H9 (cell line): ENCODE data around the gene ARPP21. TPM values are rescaled to one million over a fixed set of nuclear protein-coding genes. Genes with fewer than 3 reads are reported as not detected.

ENCODE experiments used
- DNase-seq: peaks from one replicate; pipeline ENCODE4 v3.0.0-alpha.2; 2017
- H2AFZ ChIP-seq: one replicate; pipeline ENCODE4 v1.6.1; 2013; ENCODE audit warnings: mild to moderate bottlenecking, low read length, control low read depth, moderate library complexity
- H2AK5ac ChIP-seq: 2 replicates; pipeline ENCODE4 v1.6.1; 2013; ENCODE audit warnings: low read length, control low read depth, mixed read lengths; ENCODE audit not compliant: insufficient read length
- H2BK120ac ChIP-seq: one replicate; pipeline ENCODE4 v1.6.1; 2013; ENCODE audit warnings: low read depth, mild to moderate bottlenecking, low read length, control low read depth, inconsistent platforms; ENCODE audit not compliant: poor library complexity, severe bottlenecking
- H2BK12ac ChIP-seq: 2 replicates; pipeline ENCODE4 v1.6.1; 2013; ENCODE audit warnings: low read length, control low read depth, mixed read lengths, low read depth; ENCODE audit not compliant: insufficient read length
- H2BK15ac ChIP-seq: 2 replicates; pipeline ENCODE4 v1.6.1; 2013; ENCODE audit warnings: low read depth, low read length, control low read depth
- H2BK20ac ChIP-seq: one replicate; pipeline ENCODE4 v1.6.1; 2013; ENCODE audit warnings: low read depth, mild to moderate bottlenecking, low read length, control low read depth, inconsistent platforms; ENCODE audit not compliant: poor library complexity, severe bottlenecking
- H2BK5ac ChIP-seq: 2 replicates; pipeline ENCODE4 v1.6.1; 2013; ENCODE audit warnings: low read length, control low read depth, mixed read lengths; ENCODE audit not compliant: insufficient read length
- H3K14ac ChIP-seq: 2 replicates; pipeline ENCODE4 v1.6.1; 2013; ENCODE audit warnings: low read length, control low read depth; ENCODE audit not compliant: insufficient read depth
- H3K18ac ChIP-seq: 2 replicates; pipeline ENCODE4 v1.6.1; 2013; ENCODE audit warnings: low read depth, mild to moderate bottlenecking, mixed read lengths, low read length, control low read depth; ENCODE audit not compliant: insufficient read length
- H3K23ac ChIP-seq: 2 replicates; pipeline ENCODE4 v1.6.1; 2013; ENCODE audit warnings: low read length, control low read depth, mixed read lengths, low read depth; ENCODE audit not compliant: insufficient read length
- H3K23me2 ChIP-seq: 2 replicates; pipeline ENCODE4 v1.6.1; 2013; ENCODE audit warnings: low read depth, mild to moderate bottlenecking, mixed read lengths, low read length, control low read depth; ENCODE audit not compliant: insufficient read length, poor library complexity, severe bottlenecking
- H3K27ac ChIP-seq: 2 replicates; pipeline ENCODE4 v1.5.1; 2013; ENCODE audit warnings: low read length, control low read depth, mixed read lengths, low read depth; ENCODE audit not compliant: insufficient read length
- H3K27me3 ChIP-seq: 2 replicates; pipeline ENCODE4 v1.6.1; 2013; ENCODE audit warnings: low read length, control low read depth, inconsistent platforms; ENCODE audit not compliant: insufficient read depth
- H3K4ac ChIP-seq: 2 replicates; pipeline ENCODE4 v1.6.1; 2013; ENCODE audit warnings: low read depth, mild to moderate bottlenecking, control low read depth, inconsistent platforms, low read length, moderate library complexity
- H3K4me1 ChIP-seq: 2 replicates; pipeline ENCODE4 v1.6.1; 2013; ENCODE audit warnings: low read length, control low read depth, inconsistent platforms; ENCODE audit not compliant: insufficient read depth
- H3K4me2 ChIP-seq: 2 replicates; pipeline ENCODE4 v1.6.1; 2013; ENCODE audit warnings: low read length, control low read depth, mixed read lengths; ENCODE audit not compliant: insufficient read length, insufficient read depth
- H3K56ac ChIP-seq: 2 replicates; pipeline ENCODE4 v1.6.1; 2013; ENCODE audit warnings: low read depth, mild to moderate bottlenecking, mixed read lengths, low read length, control low read depth; ENCODE audit not compliant: insufficient read length
- H3K79me1 ChIP-seq: 2 replicates; pipeline ENCODE4 v1.6.1; 2013; ENCODE audit warnings: low read depth, mild to moderate bottlenecking, moderate library complexity, low read length, control low read depth, inconsistent platforms; ENCODE audit not compliant: insufficient read depth, poor library complexity, severe bottlenecking
- H3K79me2 ChIP-seq: 2 replicates; pipeline ENCODE4 v1.6.1; 2013; ENCODE audit warnings: low read length, control low read depth, inconsistent platforms; ENCODE audit not compliant: insufficient read depth
- H3K9ac ChIP-seq: 2 replicates; pipeline ENCODE4 v1.6.1; 2013; ENCODE audit warnings: low read length, control low read depth, mixed read lengths; ENCODE audit not compliant: insufficient read length; ENCODE audit errors: extremely low read depth
- H3K9me3 ChIP-seq: one replicate; pipeline ENCODE4 v1.6.1; 2013; ENCODE audit warnings: low read depth, low read length, inconsistent platforms; ENCODE audit not compliant: control insufficient read depth
- H3T11ph ChIP-seq: one replicate; pipeline ENCODE4 v1.6.1; 2013; ENCODE audit warnings: mild to moderate bottlenecking, low read length, control low read depth, inconsistent platforms
- H4K20me1 ChIP-seq: one replicate; pipeline ENCODE4 v1.6.1; 2013; ENCODE audit not compliant: control insufficient read depth, insufficient read length, insufficient read depth
- H4K5ac ChIP-seq: 2 replicates; pipeline ENCODE4 v1.6.1; 2013; ENCODE audit warnings: low read depth, mild to moderate bottlenecking, mixed read lengths, low read length, control low read depth; ENCODE audit not compliant: insufficient read length
- H4K8ac ChIP-seq: replicated peaks from 2 replicates; pipeline ENCODE4 v1.6.1; 2013; ENCODE audit warnings: low read length, control low read depth, mixed read lengths, low read depth; ENCODE audit not compliant: insufficient read length
- H4K91ac ChIP-seq: 2 replicates; pipeline ENCODE4 v1.6.1; 2013; ENCODE audit warnings: low read depth, mild to moderate bottlenecking, moderate library complexity, mixed read lengths, low read length, control low read depth; ENCODE audit not compliant: insufficient read length
- H3K27ac Mint-ChIP-seq, 3 experiments: 2 replicates in 2 of 3; 3 replicates in 1 of 3; pipeline ENCODE4 v1.8.0; 2020 to 2021; ENCODE audit warnings: mixed read lengths in 3 of 3, mild to moderate bottlenecking in 1 of 3, moderate library complexity in 1 of 3
- H3K27me3 Mint-ChIP-seq: 2 replicates; pipeline ENCODE4 v1.8.0; 2021; ENCODE audit warnings: low read depth, mild to moderate bottlenecking, moderate library complexity, mixed read lengths
- H3K36me3 Mint-ChIP-seq, 3 experiments: 2 replicates in 2 of 3; 3 replicates in 1 of 3; pipeline ENCODE4 v1.8.0; 2020 to 2021; ENCODE audit warnings: low read depth in 3 of 3, mixed read lengths in 3 of 3; ENCODE audit not compliant: insufficient read depth in 1 of 3
- H3K4me1 Mint-ChIP-seq, 2 experiments: 2 replicates each; pipeline ENCODE4 v1.8.0; 2020; ENCODE audit warnings: mixed read lengths in 2 of 2
- H3K4me3 Mint-ChIP-seq, 2 experiments: 2 replicates in 1 of 2; 3 replicates in 1 of 2; pipeline ENCODE4 v1.8.0; 2020 to 2021; ENCODE audit warnings: mild to moderate bottlenecking in 2 of 2, mixed read lengths in 2 of 2, moderate library complexity in 1 of 2
- H3K9me3 Mint-ChIP-seq, 2 experiments: 2 replicates in 1 of 2; 3 replicates in 1 of 2; pipeline ENCODE4 v1.8.0; 2020; ENCODE audit warnings: mild to moderate bottlenecking in 2 of 2, mixed read lengths in 2 of 2, moderate library complexity in 1 of 2
- WGBS: extraction: QIAGEN DNeasy Blood & Tissue Kit; methylation state at CpG from one replicate; pipeline ENCODE4 v1.1.7; 2013; ENCODE audit warnings: missing lambda C conversion rate, low lambda C conversion rate, mixed read lengths; ENCODE audit not compliant: insufficient read length; ENCODE audit errors: extremely low coverage; 5-methylcytosine and 5-hydroxymethylcytosine counted together
- total RNA-seq: library from RNA; stranded (reverse); gene quantifications from 2 replicates; pipeline ENCODE4 v1.2.1, GENCODE V29; 2021
- TF ChIP-seq, protein P1 (sequence below): fragments of 200-600 bp; sonication (generic); conservative IDR thresholded peaks from 3 replicates; pipeline ENCODE4 v1.8.0; 2021; ENCODE audit warnings: antibody characterized with exemption, mild to moderate bottlenecking

Gene ARPP21
- total RNA-seq, 1 experiment from 2014 or later: not detected

GRCh38 chr3:35784169-35784568 lies 144.8 kb downstream of the ARPP21 start:
- Histone ChIP-seq H3K56ac (no peak overlapping the region), H3K27me3 (no peaks in the 10 kb centered on the region), H4K91ac (no peak overlapping the region), H3K4ac (no peak overlapping the region), H2BK12ac (no peak overlapping the region), H3K27ac (no peak overlapping the region), H3K9ac (no peak overlapping the region), H2BK15ac (no peak overlapping the region), H4K20me1 (no peaks in the 10 kb centered on the region), H2AK5ac (no peak overlapping the region), H2BK5ac (no peak overlapping the region), H4K8ac (no peak overlapping the region), H4K5ac (no peak overlapping the region), H3K4me2 (no peak overlapping the region), H3K23ac (no peak overlapping the region), H2BK120ac (no peak overlapping the region), H2BK20ac (no peak overlapping the region), H3T11ph (no peak overlapping the region), H3K14ac (no peak overlapping the region), H3K79me2 (no peaks in the 10 kb centered on the region), H3K9me3 (no peaks in the 10 kb centered on the region), H3K79me1 (no peaks in the 10 kb centered on the region), H3K18ac (no peak overlapping the region), H3K4me1 (no peaks in the 10 kb centered on the region), H2AFZ (no peak overlapping the region), H3K23me2 (no peaks in the 10 kb centered on the region)
- no peaks in the 10 kb centered on the region for H3K27me3 Mint-ChIP-seq
- H3K27ac Mint-ChIP-seq: peak overlapping the region in 1 of 3 experiments; percentile 5; a peak in 1 of 7 replicates
- DNase-seq: no peak
- no peak overlapping the region for H3K4me3 Mint-ChIP-seq
- no peaks in the 10 kb centered on the region for H3K9me3 Mint-ChIP-seq
- peaks cover 3 to 7% of the 10 kb centered on the region in 2 experiments; a peak in 2 of 4 replicates for H3K4me1 Mint-ChIP-seq
- no CpG with 5 or more reads among the region's 1 CpG for WGBS
- no peaks in the 10 kb centered on the region for H3K36me3 Mint-ChIP-seq
- TF ChIP-seq, protein P1, sequence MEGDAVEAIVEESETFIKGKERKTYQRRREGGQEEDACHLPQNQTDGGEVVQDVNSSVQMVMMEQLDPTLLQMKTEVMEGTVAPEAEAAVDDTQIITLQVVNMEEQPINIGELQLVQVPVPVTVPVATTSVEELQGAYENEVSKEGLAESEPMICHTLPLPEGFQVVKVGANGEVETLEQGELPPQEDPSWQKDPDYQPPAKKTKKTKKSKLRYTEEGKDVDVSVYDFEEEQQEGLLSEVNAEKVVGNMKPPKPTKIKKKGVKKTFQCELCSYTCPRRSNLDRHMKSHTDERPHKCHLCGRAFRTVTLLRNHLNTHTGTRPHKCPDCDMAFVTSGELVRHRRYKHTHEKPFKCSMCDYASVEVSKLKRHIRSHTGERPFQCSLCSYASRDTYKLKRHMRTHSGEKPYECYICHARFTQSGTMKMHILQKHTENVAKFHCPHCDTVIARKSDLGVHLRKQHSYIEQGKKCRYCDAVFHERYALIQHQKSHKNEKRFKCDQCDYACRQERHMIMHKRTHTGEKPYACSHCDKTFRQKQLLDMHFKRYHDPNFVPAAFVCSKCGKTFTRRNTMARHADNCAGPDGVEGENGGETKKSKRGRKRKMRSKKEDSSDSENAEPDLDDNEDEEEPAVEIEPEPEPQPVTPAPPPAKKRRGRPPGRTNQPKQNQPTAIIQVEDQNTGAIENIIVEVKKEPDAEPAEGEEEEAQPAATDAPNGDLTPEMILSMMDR: no peak
